Body of pancreas (tissue), 4 donors: ENCODE results near the gene LIMK1. TPM values are rescaled to one million over a fixed set of nuclear protein-coding genes. Genes with fewer than 3 reads are reported as not detected.

Source experiments
- ATAC-seq: fragments of 150-250 bp; one replicate; pipeline ENCODE4 v1.9.1; 2016
- DNase-seq, 4 donors: peaks; one replicate each; pipeline ENCODE4 v3.0.0-alpha.2; 2019
- H3K27ac ChIP-seq, 4 donors: fragments of 200-600 bp; sonication (generic); 1 replicate in 3 of 4; 2 replicates in 1 of 4; pipeline versions ENCODE4 v1.5.1 to v1.6.1; 2016 to 2019; ENCODE audit warnings: mild to moderate bottlenecking in 1 of 4, mixed read lengths in 1 of 4, moderate library complexity in 1 of 4
- H3K27me3 ChIP-seq, 2 donors: fragments of 200-600 bp; sonication (generic); one replicate each; pipeline ENCODE4 v1.6.0; 2016; ENCODE audit warnings: mild to moderate bottlenecking in 1 of 2
- H3K36me3 ChIP-seq, 2 donors: fragments of 200-600 bp; sonication (generic); replicated peaks in 1 of 2; 2 replicates each; pipeline ENCODE4 v1.5.1; 2016; ENCODE audit warnings: low read depth in 2 of 2; ENCODE audit not compliant: insufficient read depth in 1 of 2
- H3K4me1 ChIP-seq: fragments of 200-600 bp; sonication (generic); one replicate; pipeline ENCODE4 v1.6.0; 2016
- H3K4me3 ChIP-seq, 2 donors: fragments of 200-600 bp; sonication (generic); 1 replicate in 1 of 2; 2 replicates in 1 of 2; pipeline ENCODE4 v1.5.1; 2016 to 2019
- H3K9me3 ChIP-seq, 3 donors: fragments of 200-600 bp; sonication (generic); 1 replicate in 2 of 3; 2 replicates in 1 of 3; pipeline ENCODE4 v1.5.1; 2016
- CTCF ChIP-seq, 7 experiments: fragments of 450-650 bp in 4 of 7; fragments of 200-600 bp in 3 of 7; sonication (generic) in 3 of 7; IDR thresholded peaks; one replicate each; pipeline ENCODE4 v1.5.1; 2016 to 2019; ENCODE audit warnings: antibody characterized with exemption in 7 of 7
- POLR2A ChIP-seq, 3 donors: fragments of 450-650 bp; IDR thresholded peaks; one replicate each; pipeline ENCODE4 v1.6.1; 2016; ENCODE audit warnings: antibody characterized with exemption in 3 of 3, mild to moderate bottlenecking in 2 of 3
- WGBS, 2 donors: methylation state at CpG; one replicate each; pipeline ENCODE4 v1.1.5; 2017; 5-methylcytosine and 5-hydroxymethylcytosine counted together
- intact Hi-C: fragments of 100-400 bp; cut with DNase I; formaldehyde crosslinking; loops from one replicate; pipeline ENCODE4 v1.15.1; 2023
- total RNA-seq, 2 donors: library from RNA; depleted of rRNA; stranded (reverse); fragments of >200 nt; gene quantifications; one replicate each; pipeline ENCODE4 v1.1.0, GENCODE V29; 2016

Gene LIMK1
- total RNA-seq, 2 donors from 2014 or later, result 10.1 to 27.4 TPM

DNA sequence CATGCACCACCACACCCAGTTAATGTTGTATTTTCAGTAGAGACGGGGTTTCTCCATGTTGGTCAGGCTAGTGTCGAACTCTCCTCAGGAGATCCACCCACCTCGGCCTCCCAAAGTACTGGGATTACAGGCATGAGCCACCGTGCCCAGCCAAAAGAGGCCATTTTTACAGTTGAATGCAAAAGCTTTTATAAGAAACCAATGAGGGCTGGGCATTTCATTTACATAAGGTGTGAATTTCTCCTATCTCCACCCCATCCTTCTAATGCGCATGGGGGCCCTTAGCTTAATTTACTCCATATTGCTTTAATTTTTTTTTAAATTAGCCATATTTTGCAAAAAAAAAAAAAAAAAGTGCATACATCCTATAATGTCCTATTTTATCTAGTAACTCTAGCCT lies 65.5 kb downstream of the LIMK1 start:
- Histone ChIP-seq H3K9me3 (no peaks in the 10 kb centered on the region), H3K4me1 (no peaks in the 10 kb centered on the region), H3K4me3 (no peak overlapping the region), H3K27me3 (no peaks in the 10 kb centered on the region), H3K27ac (no peak overlapping the region), H3K36me3 (no peaks in the 10 kb centered on the region)
- 95 to 98% methylated on average over 4 to 5 of the region's 5 CpGs for WGBS, 2 donors
- TF ChIP-seq POLR2A (IDR thresholded peaks at IDR 0.05), result no peak
- TF ChIP-seq CTCF (IDR thresholded peaks at IDR 0.05), result no peak
- intact Hi-C loops, result no loop called here
- DNase-seq (no peak), ATAC-seq (no peak)

- no peak overlapping the region for H3K4me3 ChIP-seq
- no peaks in the 10 kb centered on the region for H3K9me3 ChIP-seq
- H3K27me3 ChIP-seq, result no peaks in the 10 kb centered on the region
- no peak for ATAC-seq
- WGBS, 2 donors, result 100% methylated on average over 1 of the region's 1 CpG
- DNase-seq, result no peak
- no peak for TF ChIP-seq CTCF (IDR thresholded peaks at IDR 0.05)
- intact Hi-C loops, result no loop called here
- no peaks in the 10 kb centered on the region for H3K4me1 ChIP-seq
- H3K36me3 ChIP-seq, result no peaks in the 10 kb centered on the region
- H3K27ac ChIP-seq, result no peak overlapping the region
Observed at GRCh38 chr7:74149603-74150002, 66.0 kb downstream of the LIMK1 start.

GRCh38 chr7:74153736-74154135 lies 70.1 kb downstream of the LIMK1 start:
- TF ChIP-seq CTCF (IDR thresholded peaks at IDR 0.05), result no peak
- TF ChIP-seq POLR2A (IDR thresholded peaks at IDR 0.05), result no peak
- H3K4me1 ChIP-seq, result no peaks in the 10 kb centered on the region
- no peak overlapping the region for H3K27ac ChIP-seq
- H3K27me3 ChIP-seq, result no peaks in the 10 kb centered on the region
- ATAC-seq (no peak), DNase-seq (no peak)
- no peaks in the 10 kb centered on the region for H3K36me3 ChIP-seq
- no peaks in the 10 kb centered on the region for H3K9me3 ChIP-seq
- intact Hi-C loops, result no loop called here
- WGBS, 2 donors, result 76 to 83% methylated on average over 7 to 9 of the region's 9 CpGs
- H3K4me3 ChIP-seq, result no peak overlapping the region

- intact Hi-C loops, result no loop called here
- ATAC-seq, result no peak
Observed at GRCh38 chr7:74155810-74156395, 72.3 kb downstream of the LIMK1 start.

More at GRCh38 chr7:74155810-74156395, 72.3 kb downstream of the LIMK1 start:
- WGBS, 2 donors, result 77% methylated on average over 8 to 9 of the region's 9 CpGs
- Histone ChIP-seq H3K9me3 (no peaks in the 10 kb centered on the region), H3K27ac (no peak overlapping the region), H3K36me3 (no peaks in the 10 kb centered on the region), H3K4me1 (no peaks in the 10 kb centered on the region), H3K4me3 (no peak overlapping the region), H3K27me3 (no peaks in the 10 kb centered on the region)
- TF ChIP-seq POLR2A (IDR thresholded peaks at IDR 0.05) (no peak), CTCF (IDR thresholded peaks at IDR 0.05) (no peak)
- no peak for DNase-seq
